ENCODE results near the gene HEMK1.

DNA sequence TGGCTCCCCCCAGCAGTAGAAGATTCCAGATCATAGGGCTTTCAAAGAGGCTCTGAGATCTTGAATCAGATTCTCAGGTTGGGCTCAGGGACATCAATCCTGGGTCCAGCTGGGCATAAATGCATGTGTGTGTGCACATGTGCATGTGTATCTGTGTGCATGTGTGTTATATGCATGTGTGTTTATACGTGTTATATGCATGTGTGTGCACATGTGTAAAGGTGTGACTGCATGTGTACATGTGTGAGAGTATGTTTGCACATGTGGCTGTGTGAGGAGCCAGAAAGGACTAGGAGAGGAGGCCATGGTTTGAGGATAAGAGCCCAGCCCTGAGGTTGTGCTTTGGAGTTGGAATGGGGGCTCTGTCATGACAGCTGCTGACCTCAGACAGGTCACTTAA is 45.9 kb downstream of the HEMK1 start:
- TF ChIP-seq, protein P1, sequence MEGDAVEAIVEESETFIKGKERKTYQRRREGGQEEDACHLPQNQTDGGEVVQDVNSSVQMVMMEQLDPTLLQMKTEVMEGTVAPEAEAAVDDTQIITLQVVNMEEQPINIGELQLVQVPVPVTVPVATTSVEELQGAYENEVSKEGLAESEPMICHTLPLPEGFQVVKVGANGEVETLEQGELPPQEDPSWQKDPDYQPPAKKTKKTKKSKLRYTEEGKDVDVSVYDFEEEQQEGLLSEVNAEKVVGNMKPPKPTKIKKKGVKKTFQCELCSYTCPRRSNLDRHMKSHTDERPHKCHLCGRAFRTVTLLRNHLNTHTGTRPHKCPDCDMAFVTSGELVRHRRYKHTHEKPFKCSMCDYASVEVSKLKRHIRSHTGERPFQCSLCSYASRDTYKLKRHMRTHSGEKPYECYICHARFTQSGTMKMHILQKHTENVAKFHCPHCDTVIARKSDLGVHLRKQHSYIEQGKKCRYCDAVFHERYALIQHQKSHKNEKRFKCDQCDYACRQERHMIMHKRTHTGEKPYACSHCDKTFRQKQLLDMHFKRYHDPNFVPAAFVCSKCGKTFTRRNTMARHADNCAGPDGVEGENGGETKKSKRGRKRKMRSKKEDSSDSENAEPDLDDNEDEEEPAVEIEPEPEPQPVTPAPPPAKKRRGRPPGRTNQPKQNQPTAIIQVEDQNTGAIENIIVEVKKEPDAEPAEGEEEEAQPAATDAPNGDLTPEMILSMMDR (conservative IDR thresholded peaks at IDR 0.05; ENCODE audit: low read length), result no peak
- no peak for TF ChIP-seq EZH2phosphoT487 (IDR thresholded peaks at IDR 0.05; ENCODE audit: borderline replicate concordance, low read depth, low read length)
